ENCODE results near the gene TPSD1. TPM values are rescaled to one million over a fixed set of nuclear protein-coding genes. Genes with fewer than 3 reads are reported as not detected.

TPSD1 gene
- total and polyA plus RNA-seq, 9 of the 15 experiments (the other 6 are each of a cell fraction or from before 2014, with no cell fraction given) = not detected

DNA sequence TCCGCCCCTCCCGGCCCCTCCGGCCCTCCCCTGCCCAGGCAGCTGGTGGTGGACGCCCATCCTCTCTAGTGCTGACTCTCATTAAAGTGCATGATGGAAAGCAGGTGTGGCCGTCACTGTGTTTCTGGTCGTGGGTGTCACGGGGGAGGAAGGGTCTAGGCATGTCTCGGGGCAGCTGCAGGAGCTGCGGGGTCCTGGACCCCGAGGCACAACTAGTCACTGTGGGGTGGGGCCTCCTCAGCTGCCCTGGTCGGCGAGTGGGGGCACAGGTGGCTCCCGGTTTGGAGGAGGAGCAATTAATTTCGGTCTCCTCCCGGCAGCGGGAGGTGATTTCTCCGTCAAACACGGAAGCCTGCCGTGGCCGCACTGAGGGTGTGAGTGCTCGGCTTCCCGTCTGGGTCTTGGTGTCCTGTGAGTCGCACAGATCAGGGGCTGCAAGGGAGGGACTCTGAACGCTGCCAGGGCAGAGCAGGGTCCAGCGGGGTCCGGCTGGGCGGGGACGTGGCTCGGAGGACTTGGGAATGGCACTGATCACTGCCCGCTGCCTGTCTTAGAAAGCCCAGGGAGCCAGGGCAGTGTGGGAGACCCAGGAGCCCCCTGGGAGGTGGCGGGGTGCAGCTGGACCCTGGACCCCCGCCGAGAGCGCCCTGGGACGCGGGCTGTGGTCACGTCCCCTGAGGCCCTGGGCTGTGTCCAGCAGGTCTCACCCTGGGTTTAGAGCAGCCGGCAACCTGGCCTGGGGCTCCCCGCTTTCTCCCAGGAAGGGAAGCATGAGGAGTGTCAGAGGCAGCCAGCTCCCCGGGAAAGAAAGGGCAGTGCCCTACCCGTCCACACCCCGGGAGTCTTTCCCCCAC, 3.3 kb downstream of the TPSD1 start (continued):
- TF ChIP-seq NR4A1 (CRISPR knock-in tag; IDR thresholded peaks at IDR 0.05) (no peak), NR4A1 (tag; IDR thresholded peaks at IDR 0.05) (no peak), NFE2 (IDR thresholded peaks at IDR 0.05; ENCODE audit: low read depth) (no peak)
- TF ChIP-seq, protein P1, sequence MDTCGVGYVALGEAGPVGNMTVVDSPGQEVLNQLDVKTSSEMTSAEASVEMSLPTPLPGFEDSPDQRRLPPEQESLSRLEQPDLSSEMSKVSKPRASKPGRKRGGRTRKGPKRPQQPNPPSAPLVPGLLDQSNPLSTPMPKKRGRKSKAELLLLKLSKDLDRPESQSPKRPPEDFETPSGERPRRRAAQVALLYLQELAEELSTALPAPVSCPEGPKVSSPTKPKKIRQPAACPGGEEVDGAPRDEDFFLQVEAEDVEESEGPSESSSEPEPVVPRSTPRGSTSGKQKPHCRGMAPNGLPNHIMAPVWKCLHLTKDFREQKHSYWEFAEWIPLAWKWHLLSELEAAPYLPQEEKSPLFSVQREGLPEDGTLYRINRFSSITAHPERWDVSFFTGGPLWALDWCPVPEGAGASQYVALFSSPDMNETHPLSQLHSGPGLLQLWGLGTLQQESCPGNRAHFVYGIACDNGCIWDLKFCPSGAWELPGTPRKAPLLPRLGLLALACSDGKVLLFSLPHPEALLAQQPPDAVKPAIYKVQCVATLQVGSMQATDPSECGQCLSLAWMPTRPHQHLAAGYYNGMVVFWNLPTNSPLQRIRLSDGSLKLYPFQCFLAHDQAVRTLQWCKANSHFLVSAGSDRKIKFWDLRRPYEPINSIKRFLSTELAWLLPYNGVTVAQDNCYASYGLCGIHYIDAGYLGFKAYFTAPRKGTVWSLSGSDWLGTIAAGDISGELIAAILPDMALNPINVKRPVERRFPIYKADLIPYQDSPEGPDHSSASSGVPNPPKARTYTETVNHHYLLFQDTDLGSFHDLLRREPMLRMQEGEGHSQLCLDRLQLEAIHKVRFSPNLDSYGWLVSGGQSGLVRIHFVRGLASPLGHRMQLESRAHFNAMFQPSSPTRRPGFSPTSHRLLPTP (IDR thresholded peaks at IDR 0.05; ENCODE audit: borderline replicate concordance, extremely low read depth, insufficient read length) = no peak

DNA sequence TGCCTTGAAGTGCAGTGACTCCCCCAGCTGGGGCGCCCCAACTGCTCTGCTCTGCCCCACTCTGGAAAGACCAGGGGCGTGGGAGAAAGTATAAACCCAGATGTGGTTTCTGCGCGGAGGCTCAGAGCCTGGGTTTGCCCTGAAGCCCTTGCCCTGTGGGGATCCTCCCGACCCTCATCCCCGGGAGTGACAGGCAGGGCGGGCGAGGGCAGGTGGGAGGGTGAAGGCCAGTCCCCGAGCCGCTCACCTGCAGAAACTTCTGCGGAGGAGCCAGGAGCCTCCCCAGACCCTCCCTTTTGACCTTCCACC, 3.8 kb downstream of the TPSD1 start:
- FAIRE-seq (no peak), DNase-seq (ENCODE audit: extremely low read depth in 1 of 4, low spot score in 3 of 4) (peak in 1 of 4 experiments; percentile 13), ATAC-seq (no peak)
- no peak overlapping the region for H3K4me3 ChIP-seq
- ChIA-PET POLR2A (no interaction called here), CTCF (ENCODE audit: low intra/inter-chr PET ratio) (no interaction called here)
- peaks cover 0 to 60% of the 10 kb centered on the region in 2 experiments; a peak in 2 of 5 replicates for H3K4me1 ChIP-seq (replicated peaks in 1 of 2; ENCODE audit: control insufficient read depth in 2 of 2, insufficient read depth in 2 of 2, low read length in 2 of 2)
- in situ Hi-C loops (cut with MboI) (no loop called here), intact Hi-C loops (cut with micrococcal nuclease) (no loop called here)
- H2AFZ ChIP-seq (ENCODE audit: low read depth, low read length) = no peak overlapping the region
- peaks cover 9% of the 10 kb centered on the region; the same call in 1 of the 2 replicates for H4K20me1 ChIP-seq (replicated peaks; ENCODE audit: control insufficient read depth, insufficient read depth, low read length)
- H3K9me3 ChIP-seq (replicated peaks; ENCODE audit: control insufficient read depth, insufficient read depth, low read depth, low read length) = peaks cover 5% of the 10 kb centered on the region; the same call in 1 of the 2 replicates
- H3K27me3 ChIP-seq (ENCODE audit: control insufficient read depth in 2 of 2, insufficient read depth in 2 of 2, low read length in 2 of 2) = peaks cover 20 to 59% of the 10 kb centered on the region in 2 experiments; a peak in 4 of 5 replicates
- no peak overlapping the region for H3K27ac ChIP-seq (ENCODE audit: extremely low read depth, low read depth, low read length)
- no peak overlapping the region for H3K4me2 ChIP-seq (ENCODE audit: insufficient read depth, low read length)
- 3% methylated on average over 8 of the region's 11 CpGs for WGBS (ENCODE audit: insufficient coverage, low coverage, missing lambda C conversion rate)
- H3K36me3 ChIP-seq (ENCODE audit: control insufficient read depth, insufficient read depth, low read length) = no peaks in the 10 kb centered on the region
- H3K9me1 ChIP-seq (ENCODE audit: control insufficient read depth, insufficient read depth, low read length) = peaks cover 3% of the 10 kb centered on the region
- no TSS peak for BruUV-seq (replicated peaks)
- no peak overlapping the region; a peak in 1 of 4 replicates for H3K9ac ChIP-seq (ENCODE audit: insufficient read depth in 1 of 2, low read depth in 2 of 2, low read length in 2 of 2)
- no peaks in the 10 kb centered on the region for H3K79me2 ChIP-seq (ENCODE audit: control insufficient read depth, insufficient read depth, low read length)
- TF ChIP-seq ZNF347 (CRISPR knock-in tag; IDR thresholded peaks at IDR 0.05; ENCODE audit: low read depth) (no peak), ZNF57 (CRISPR knock-in tag; IDR thresholded peaks at IDR 0.05) (no peak), TRIM28 (IDR thresholded peaks at IDR 0.05) (no peak), ZC3H4 (CRISPR knock-in tag; IDR thresholded peaks at IDR 0.05; ENCODE audit: borderline replicate concordance) (no peak), RAD51 (IDR thresholded peaks at IDR 0.05; ENCODE audit: borderline replicate concordance, low read depth) (no peak), ZNF436 (CRISPR knock-in tag; IDR thresholded peaks at IDR 0.05) (no peak), GATAD2A (IDR thresholded peaks at IDR 0.05) (no peak), MTF1 (CRISPR knock-in tag; IDR thresholded peaks at IDR 0.05; ENCODE audit: borderline replicate concordance) (no peak), KLF6 (CRISPR knock-in tag; IDR thresholded peaks at IDR 0.05; ENCODE audit: borderline replicate concordance) (no peak), SMAD1 (IDR thresholded peaks at IDR 0.05; ENCODE audit: low read depth, low read length, partially characterized antibody) (no peak), BRF1 (IDR thresholded peaks at IDR 0.05; ENCODE audit: borderline replicate concordance, extremely low read depth, insufficient read length) (no peak), NFRKB (IDR thresholded peaks at IDR 0.05; ENCODE audit: low read depth) (no peak), ZKSCAN1 (IDR thresholded peaks at IDR 0.05; ENCODE audit: low read depth, low read length) (no peak)
- TF ChIP-seq, protein P2, sequence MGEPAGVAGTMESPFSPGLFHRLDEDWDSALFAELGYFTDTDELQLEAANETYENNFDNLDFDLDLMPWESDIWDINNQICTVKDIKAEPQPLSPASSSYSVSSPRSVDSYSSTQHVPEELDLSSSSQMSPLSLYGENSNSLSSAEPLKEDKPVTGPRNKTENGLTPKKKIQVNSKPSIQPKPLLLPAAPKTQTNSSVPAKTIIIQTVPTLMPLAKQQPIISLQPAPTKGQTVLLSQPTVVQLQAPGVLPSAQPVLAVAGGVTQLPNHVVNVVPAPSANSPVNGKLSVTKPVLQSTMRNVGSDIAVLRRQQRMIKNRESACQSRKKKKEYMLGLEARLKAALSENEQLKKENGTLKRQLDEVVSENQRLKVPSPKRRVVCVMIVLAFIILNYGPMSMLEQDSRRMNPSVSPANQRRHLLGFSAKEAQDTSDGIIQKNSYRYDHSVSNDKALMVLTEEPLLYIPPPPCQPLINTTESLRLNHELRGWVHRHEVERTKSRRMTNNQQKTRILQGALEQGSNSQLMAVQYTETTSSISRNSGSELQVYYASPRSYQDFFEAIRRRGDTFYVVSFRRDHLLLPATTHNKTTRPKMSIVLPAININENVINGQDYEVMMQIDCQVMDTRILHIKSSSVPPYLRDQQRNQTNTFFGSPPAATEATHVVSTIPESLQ (CRISPR knock-in tag; IDR thresholded peaks at IDR 0.05) = no peak
